ENCODE data around the gene REEP2. TPM values are rescaled to one million over a fixed set of nuclear protein-coding genes. Genes with fewer than 3 reads are reported as not detected.

Gene REEP2
- total RNA-seq, 2 experiments from 2014 or later = 3.9 to 5.1 TPM

DNA sequence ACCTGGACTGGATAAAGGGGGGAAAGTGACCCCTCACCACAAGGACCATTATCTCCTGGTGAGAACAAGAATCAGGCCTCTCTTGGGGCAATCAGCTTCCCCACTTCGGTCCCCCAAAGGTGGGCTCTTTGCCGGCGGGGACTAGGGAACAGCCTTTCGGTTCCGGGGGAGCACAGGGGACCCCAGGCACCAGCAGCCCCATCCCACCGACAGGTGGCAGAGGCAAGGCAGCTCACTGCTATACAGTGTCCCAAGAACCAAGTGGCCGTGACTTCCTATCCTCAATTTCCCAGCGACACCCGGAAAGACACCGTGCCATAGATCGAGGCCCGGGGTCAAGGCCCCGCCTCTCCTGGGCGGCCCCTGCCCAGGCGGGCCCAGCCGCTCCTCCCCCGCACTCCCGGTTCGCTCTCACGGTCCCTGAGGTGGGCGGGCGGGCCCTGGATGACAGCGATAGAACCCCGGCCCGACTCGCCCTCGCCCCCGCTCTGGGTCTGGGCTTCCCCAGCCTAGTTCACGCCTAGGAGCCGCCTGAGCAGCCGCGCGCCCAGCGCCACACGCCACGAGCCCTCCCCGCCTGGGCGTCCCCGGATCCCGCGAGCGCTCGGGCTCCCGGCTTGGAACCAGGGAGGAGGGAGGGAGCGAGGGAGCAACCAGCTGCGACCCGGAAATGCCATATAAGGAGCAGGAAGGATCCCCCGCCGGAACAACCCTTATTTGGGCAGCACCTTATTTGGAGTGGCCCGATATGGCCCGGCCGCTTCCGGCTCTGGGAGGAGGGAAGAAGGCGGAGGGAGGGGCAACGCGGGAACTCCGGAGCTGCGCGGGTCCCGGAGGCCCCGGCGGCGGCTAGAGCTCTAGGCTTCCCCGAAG, 25.8 kb downstream of the REEP2 start:
- intact Hi-C loops (cut with micrococcal nuclease; ENCODE audit: unreplicated experiment) = loop anchor here (1.0 kb wide), 3 partner anchors 28 to 79 kb away; partner anchors contain the start of gene ETF1
- peaks cover 27% of the 10 kb centered on the region for H3K4me1 ChIP-seq (ENCODE audit: insufficient read depth, low read length, poor library complexity, severe bottlenecking)
- no peak for TF ChIP-seq EZH2phosphoT487 (IDR thresholded peaks at IDR 0.05; ENCODE audit: borderline replicate concordance, low read depth, low read length)
- TF ChIP-seq, protein P1, sequence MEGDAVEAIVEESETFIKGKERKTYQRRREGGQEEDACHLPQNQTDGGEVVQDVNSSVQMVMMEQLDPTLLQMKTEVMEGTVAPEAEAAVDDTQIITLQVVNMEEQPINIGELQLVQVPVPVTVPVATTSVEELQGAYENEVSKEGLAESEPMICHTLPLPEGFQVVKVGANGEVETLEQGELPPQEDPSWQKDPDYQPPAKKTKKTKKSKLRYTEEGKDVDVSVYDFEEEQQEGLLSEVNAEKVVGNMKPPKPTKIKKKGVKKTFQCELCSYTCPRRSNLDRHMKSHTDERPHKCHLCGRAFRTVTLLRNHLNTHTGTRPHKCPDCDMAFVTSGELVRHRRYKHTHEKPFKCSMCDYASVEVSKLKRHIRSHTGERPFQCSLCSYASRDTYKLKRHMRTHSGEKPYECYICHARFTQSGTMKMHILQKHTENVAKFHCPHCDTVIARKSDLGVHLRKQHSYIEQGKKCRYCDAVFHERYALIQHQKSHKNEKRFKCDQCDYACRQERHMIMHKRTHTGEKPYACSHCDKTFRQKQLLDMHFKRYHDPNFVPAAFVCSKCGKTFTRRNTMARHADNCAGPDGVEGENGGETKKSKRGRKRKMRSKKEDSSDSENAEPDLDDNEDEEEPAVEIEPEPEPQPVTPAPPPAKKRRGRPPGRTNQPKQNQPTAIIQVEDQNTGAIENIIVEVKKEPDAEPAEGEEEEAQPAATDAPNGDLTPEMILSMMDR (conservative IDR thresholded peaks at IDR 0.05; ENCODE audit: low read length) = peak; percentile 52
- H3K4me2 ChIP-seq (ENCODE audit: low read length) = peak overlapping the region; percentile 91
- H3K36me3 ChIP-seq (ENCODE audit: insufficient read depth, low read length) = no peaks in the 10 kb centered on the region
- BruUV-seq (replicated peaks) = no TSS peak
- ChIA-PET CTCF (ENCODE audit: unreplicated experiment) (no interaction called here), POLR2A (interaction anchor here (0.6 kb wide), 2 partner anchors 245 to 287 kb away, joined by 3 read pairs; partner anchors contain the start of gene BRD8)
- peak overlapping the region; percentile 74 for H3K4me3 ChIP-seq (ENCODE audit: low read depth, low read length, poor library complexity, severe bottlenecking)
- H4K20me1 ChIP-seq (ENCODE audit: insufficient read depth, low read length) = no peaks in the 10 kb centered on the region
- H3K79me2 ChIP-seq (ENCODE audit: insufficient read depth, low read depth, low read length) = no peaks in the 10 kb centered on the region
- no peaks in the 10 kb centered on the region for H3K9me2 ChIP-seq (ENCODE audit: insufficient read depth, low read length)
- peak overlapping the region; percentile 93 for H2AFZ ChIP-seq (ENCODE audit: low read length)
- H3K27ac ChIP-seq (ENCODE audit: low read depth, low read length, poor library complexity, severe bottlenecking) = peak overlapping the region; percentile 76
- peak; percentile 98 for DNase-seq (ENCODE audit: low spot score)
- H3K9me3 ChIP-seq (ENCODE audit: low read length) = no peaks in the 10 kb centered on the region

DNA sequence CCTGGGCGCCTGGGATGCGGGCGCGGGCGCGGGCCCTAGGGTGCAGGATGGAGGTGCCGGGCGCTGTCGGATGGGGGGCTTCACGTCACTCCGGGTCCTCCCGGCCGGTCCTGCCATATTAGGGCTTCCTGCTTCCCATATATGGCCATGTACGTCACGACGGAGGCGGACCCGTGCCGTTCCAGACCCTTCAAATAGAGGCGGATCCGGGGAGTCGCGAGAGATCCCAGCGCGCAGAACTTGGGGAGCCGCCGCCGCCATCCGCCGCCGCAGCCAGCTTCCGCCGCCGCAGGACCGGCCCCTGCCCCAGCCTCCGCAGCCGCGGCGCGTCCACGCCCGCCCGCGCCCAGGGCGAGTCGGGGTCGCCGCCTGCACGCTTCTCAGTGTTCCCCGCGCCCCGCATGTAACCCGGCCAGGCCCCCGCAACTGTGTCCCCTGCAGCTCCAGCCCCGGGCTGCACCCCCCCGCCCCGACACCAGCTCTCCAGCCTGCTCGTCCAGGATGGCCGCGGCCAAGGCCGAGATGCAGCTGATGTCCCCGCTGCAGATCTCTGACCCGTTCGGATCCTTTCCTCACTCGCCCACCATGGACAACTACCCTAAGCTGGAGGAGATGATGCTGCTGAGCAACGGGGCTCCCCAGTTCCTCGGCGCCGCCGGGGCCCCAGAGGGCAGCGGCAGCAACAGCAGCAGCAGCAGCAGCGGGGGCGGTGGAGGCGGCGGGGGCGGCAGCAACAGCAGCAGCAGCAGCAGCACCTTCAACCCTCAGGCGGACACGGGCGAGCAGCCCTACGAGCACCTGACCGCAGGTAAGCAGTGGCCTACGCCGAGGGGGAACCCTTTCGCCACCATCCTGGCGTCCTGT, 26.6 kb downstream of the REEP2 start, which contains the start of gene EGR1:
Gene EGR1, plus strand, starts transcription at position 219 of the 864 bp plus-strand sequence. Its CDS starts 283 bp downstream, at position 502.
- H3K9me2 ChIP-seq (ENCODE audit: insufficient read depth, low read length) = no peaks in the 10 kb centered on the region
- H4K20me1 ChIP-seq (ENCODE audit: insufficient read depth, low read length) = no peaks in the 10 kb centered on the region
- peak within 1 kb of the TSS; percentile 76 for H3K27ac ChIP-seq (ENCODE audit: low read depth, low read length, poor library complexity, severe bottlenecking)
- BruUV-seq (replicated peaks) = no TSS peak
- TF ChIP-seq, protein P1 (conservative IDR thresholded peaks at IDR 0.05; ENCODE audit: low read length) = no peak
- 0 out of 2 replicates have a peak, but pooled peaks have one; percentile 14 for TF ChIP-seq EZH2phosphoT487 (IDR thresholded peaks at IDR 0.05; ENCODE audit: borderline replicate concordance, low read depth, low read length)
- H3K4me1 ChIP-seq (ENCODE audit: insufficient read depth, low read length, poor library complexity, severe bottlenecking) = peaks cover 19% of the 10 kb centered on the region
- peak within 1 kb of the TSS; percentile 91 for H3K4me2 ChIP-seq (ENCODE audit: low read length)
- ChIA-PET POLR2A (interaction anchor here (0.6 to 0.7 kb wide), 4 partner anchors 66 to 1590 kb away, joined by 3 to 4 read pairs (median 4); partner anchors contain the start of gene BRD8), CTCF (ENCODE audit: unreplicated experiment) (interaction anchor here (0.6 kb wide), 1 partner anchor 24 kb away, joined by 3 read pairs; no protein-coding TSS in a partner anchor)
- no peaks in the 10 kb centered on the region for H3K9me3 ChIP-seq (ENCODE audit: low read length)
- intact Hi-C loops (cut with micrococcal nuclease; ENCODE audit: unreplicated experiment) = no loop called here
- no peaks in the 10 kb centered on the region for H3K36me3 ChIP-seq (ENCODE audit: insufficient read depth, low read length)
- H2AFZ ChIP-seq (ENCODE audit: low read length) = peak within 1 kb of the TSS; percentile 93
- H3K4me3 ChIP-seq (ENCODE audit: low read depth, low read length, poor library complexity, severe bottlenecking) = peak within 1 kb of the TSS; percentile 74
- no peaks in the 10 kb centered on the region for H3K79me2 ChIP-seq (ENCODE audit: insufficient read depth, low read depth, low read length)
- peak; percentile 92 for DNase-seq (ENCODE audit: low spot score)

Measured in OCI-LY7 (cell line).